Measurements from ENCODE around the gene MLXIP. TPM values are rescaled to one million over a fixed set of nuclear protein-coding genes. Genes with fewer than 3 reads are reported as not detected.
A peak's percentile ranks its signal among the peaks of the same experiment; 100 is the strongest.

Gene MLXIP, protein sequence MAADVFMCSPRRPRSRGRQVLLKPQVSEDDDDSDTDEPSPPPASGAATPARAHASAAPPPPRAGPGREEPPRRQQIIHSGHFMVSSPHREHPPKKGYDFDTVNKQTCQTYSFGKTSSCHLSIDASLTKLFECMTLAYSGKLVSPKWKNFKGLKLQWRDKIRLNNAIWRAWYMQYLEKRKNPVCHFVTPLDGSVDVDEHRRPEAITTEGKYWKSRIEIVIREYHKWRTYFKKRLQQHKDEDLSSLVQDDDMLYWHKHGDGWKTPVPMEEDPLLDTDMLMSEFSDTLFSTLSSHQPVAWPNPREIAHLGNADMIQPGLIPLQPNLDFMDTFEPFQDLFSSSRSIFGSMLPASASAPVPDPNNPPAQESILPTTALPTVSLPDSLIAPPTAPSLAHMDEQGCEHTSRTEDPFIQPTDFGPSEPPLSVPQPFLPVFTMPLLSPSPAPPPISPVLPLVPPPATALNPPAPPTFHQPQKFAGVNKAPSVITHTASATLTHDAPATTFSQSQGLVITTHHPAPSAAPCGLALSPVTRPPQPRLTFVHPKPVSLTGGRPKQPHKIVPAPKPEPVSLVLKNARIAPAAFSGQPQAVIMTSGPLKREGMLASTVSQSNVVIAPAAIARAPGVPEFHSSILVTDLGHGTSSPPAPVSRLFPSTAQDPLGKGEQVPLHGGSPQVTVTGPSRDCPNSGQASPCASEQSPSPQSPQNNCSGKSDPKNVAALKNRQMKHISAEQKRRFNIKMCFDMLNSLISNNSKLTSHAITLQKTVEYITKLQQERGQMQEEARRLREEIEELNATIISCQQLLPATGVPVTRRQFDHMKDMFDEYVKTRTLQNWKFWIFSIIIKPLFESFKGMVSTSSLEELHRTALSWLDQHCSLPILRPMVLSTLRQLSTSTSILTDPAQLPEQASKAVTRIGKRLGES
- 10 to 100 TPM; 15.5 to 34.5 (median 19.8) TPM for total RNA-seq

DNA sequence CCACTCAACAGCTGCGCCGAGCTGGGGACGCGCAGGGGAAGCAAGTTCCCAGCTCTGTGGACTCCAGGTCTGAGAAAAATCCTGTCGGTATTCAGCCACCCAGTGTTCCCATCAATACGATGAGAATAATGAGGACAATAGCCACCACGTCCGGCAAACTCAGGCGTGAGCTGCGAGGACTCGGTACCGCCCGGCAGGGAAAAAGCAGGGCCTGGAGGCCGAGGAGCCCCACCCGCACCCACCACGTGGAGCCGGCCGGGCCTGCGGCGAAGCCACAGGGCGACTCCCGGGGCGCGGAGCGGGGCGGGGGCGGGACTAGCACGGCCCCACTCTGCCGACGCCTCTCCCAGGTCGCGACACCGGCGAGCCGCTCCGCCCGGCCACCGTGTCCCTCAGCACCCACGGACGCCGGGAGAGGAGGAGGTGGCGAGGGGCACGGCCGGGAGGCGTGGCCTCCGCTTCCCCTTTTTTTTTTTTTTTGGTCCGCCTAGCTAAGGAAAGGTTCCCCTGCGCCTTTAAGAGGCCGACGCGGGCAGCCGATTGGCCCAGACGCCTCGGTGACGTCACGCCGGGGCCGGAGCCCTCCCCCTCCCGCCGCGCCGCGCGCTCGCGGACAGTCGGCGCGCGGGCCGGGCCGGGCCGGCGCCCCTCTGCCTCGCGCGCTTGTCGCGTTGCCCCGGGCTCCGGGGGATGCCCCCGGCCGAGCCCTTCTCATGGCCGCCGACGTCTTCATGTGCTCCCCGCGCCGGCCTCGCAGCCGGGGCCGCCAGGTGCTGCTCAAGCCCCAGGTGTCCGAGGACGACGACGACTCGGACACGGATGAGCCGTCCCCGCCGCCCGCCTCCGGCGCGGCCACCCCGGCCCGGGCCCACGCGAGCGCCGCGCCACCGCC, at the start of gene MLXIP:
TSS of gene MLXIP (plus strand) at position 616 of the 892 bp plus-strand sequence. CDS start at position 714, 98 bp downstream.
- peak; percentile 91 to 98 for DNase-seq (ENCODE audit: low spot score in 2 of 2)
- intact Hi-C loops (cut with DNase I; ENCODE audit: low total_unique reads): no loop called here
- peak within 1 kb of the TSS; percentile 70 for H3K4me3 ChIP-seq (ENCODE audit: low read depth, poor library complexity, severe bottlenecking)
- TF ChIP-seq POLR2A (IDR thresholded peaks at IDR 0.05): peak in 1 of 2 donors; percentile 44
- TF ChIP-seq, protein P1, sequence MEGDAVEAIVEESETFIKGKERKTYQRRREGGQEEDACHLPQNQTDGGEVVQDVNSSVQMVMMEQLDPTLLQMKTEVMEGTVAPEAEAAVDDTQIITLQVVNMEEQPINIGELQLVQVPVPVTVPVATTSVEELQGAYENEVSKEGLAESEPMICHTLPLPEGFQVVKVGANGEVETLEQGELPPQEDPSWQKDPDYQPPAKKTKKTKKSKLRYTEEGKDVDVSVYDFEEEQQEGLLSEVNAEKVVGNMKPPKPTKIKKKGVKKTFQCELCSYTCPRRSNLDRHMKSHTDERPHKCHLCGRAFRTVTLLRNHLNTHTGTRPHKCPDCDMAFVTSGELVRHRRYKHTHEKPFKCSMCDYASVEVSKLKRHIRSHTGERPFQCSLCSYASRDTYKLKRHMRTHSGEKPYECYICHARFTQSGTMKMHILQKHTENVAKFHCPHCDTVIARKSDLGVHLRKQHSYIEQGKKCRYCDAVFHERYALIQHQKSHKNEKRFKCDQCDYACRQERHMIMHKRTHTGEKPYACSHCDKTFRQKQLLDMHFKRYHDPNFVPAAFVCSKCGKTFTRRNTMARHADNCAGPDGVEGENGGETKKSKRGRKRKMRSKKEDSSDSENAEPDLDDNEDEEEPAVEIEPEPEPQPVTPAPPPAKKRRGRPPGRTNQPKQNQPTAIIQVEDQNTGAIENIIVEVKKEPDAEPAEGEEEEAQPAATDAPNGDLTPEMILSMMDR (IDR thresholded peaks at IDR 0.05): no peak
- 0 to 1% methylated on average over 59 to 68 of the region's 113 CpGs for WGBS, 2 donors

DNA sequence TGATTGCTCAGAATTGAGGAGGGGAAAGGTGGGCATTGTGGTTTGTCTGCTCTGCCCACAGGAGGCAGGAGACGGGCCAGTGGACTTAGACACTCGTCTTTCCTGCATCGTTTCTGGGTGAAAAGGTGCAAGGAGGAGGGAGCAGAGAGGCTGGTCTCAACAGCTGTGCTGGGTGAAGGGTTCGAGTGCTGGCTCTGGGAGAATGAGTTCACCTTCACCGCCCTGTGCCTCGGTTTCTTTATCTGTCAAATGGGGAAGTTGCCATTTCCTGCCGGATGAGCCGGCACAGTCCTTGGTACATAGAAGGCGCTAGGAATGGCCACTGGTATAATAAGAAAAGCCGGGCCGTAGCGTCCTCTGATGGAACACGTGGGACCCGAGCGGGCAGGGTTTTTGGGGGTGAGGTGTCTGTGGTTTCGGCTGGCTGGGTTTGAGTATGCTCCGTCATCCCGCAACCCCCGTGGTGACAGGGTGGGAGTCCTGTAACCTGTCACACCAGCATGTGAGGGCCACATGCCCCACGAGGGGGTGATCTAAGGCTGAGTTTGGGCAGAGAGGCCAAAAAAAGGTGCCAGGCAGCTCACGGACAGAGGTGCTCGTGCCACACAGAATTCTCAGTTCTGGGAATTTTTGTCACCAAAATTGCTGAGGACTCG, 49.5 kb upstream of the MLXIP start:
- TF ChIP-seq, protein P1 (IDR thresholded peaks at IDR 0.05): no peak
- no peak for TF ChIP-seq POLR2A (IDR thresholded peaks at IDR 0.05)
- intact Hi-C loops (cut with DNase I; ENCODE audit: low total_unique reads): no loop called here
- DNase-seq (ENCODE audit: low spot score in 2 of 2): no peak
- 85% methylated on average over 22 to 23 of the region's 23 CpGs for WGBS, 2 donors
- no peak overlapping the region for H3K4me3 ChIP-seq (ENCODE audit: low read depth, poor library complexity, severe bottlenecking)

DNA sequence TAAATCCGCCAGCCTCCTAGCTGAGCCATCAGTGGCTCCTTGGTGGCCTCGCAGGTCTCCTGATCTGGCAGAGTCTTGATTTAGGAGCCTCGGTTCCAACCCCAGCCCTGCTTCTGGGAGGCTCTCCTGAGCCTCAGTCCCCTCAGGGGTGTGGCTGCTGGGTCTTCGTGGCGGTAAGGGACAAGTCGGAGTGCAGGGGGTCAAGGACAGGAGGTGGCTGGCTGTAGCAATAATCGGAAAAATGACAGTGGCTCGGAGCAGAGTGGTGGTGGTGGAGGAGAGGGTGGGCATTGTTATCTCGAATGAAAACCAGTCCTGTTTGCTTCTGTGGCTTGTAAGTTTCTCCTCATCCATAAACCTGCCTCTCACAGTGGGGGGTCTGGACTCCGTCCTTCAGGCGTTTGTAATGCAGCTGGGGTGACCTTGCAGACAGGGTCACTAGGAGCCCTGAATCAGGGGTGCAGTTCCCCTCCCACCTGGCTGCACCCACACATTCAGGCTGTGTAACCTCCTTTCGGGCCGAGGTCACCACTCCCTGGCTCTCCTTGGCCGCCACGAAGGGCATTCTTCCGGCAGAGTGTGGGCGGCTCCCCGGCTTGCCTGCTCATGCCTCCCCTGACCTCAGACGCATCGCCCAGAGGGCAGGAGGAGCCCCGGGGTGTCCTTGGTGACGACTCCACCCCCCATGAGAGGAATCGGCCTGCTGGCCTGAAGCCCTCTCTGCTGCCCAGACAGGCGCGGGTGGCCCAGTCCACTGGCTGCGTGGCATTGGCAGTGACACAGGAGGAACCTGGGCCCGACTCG, 48.7 kb upstream of the MLXIP start:
- no peak overlapping the region for H3K4me3 ChIP-seq (ENCODE audit: low read depth, poor library complexity, severe bottlenecking)
- TF ChIP-seq, protein P1 (IDR thresholded peaks at IDR 0.05): no peak
- no peak for TF ChIP-seq POLR2A (IDR thresholded peaks at IDR 0.05)
- 53 to 67% methylated on average over 21 to 28 of the region's 28 CpGs for whole genome bisulfite sequencing, 2 donors
- no peak for DNase-seq (ENCODE audit: low spot score in 2 of 2)
- intact Hi-C loops (cut with DNase I; ENCODE audit: low total_unique reads): no loop called here

DNA sequence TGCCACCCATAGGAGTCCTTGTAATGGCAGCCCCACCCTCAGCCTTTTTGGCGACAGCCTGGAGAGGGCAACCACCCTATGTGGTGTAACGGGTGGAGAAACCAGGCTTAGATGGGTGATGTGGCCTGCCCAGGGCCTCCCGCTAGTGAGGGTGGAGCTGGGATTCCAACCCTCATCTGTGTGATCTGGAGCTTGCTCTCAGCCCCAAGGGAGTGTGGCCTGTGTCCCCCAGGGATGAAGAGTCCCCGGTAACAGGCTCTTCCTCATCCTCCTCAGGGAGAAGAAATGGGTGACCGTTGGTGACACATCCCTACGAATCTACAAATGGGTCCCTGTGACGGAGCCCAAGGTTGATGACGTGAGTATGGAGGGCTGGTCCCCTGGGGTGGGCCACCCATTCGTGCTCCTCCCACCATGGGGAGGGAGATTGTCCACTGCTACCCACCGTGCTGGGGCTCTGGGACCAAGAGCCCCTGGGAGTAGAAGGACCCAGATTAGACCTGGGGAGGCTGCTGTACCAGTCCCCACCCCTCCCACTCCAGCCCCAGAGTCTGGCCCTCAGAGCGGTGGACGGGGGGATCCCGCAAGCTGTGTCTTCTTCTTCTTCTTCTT, 48.0 kb upstream of the MLXIP start:
- no peak overlapping the region for H3K4me3 ChIP-seq (ENCODE audit: low read depth, poor library complexity, severe bottlenecking)
- intact Hi-C loops (cut with DNase I; ENCODE audit: low total_unique reads): no loop called here
- DNase-seq (ENCODE audit: low spot score in 2 of 2): no peak
- TF ChIP-seq, protein P1 (IDR thresholded peaks at IDR 0.05): no peak
- TF ChIP-seq POLR2A (IDR thresholded peaks at IDR 0.05): no peak
- WGBS, 2 donors: 86 to 89% methylated on average over 13 of the region's 13 CpGs
